Smooth muscle cell (in vitro differentiated cells): ENCODE data around the gene CORO1C. TPM values are rescaled to one million over a fixed set of nuclear protein-coding genes. Genes with fewer than 3 reads are reported as not detected.
"Not testable (repeated sequence)": the region's sequence is repeated elsewhere in the genome, so short reads cannot be mapped to it uniquely, and the experiment has no call there.

Source experiments
- DNase-seq: peaks from one replicate; lab custom pipeline; 2025; ENCODE audit not compliant: unreplicated experiment; lab: John Stamatoyannopoulos, UW
- H2AFZ ChIP-seq: fragments of 200-600 bp; sonication (generic); 2 replicates; pipeline ENCODE4 v1.6.0; 2016; ENCODE audit warnings: antibody characterized with exemption, low read depth, mild to moderate bottlenecking
- H3F3A ChIP-seq: fragments of 200-600 bp; sonication (generic); 2 replicates; pipeline ENCODE4 v1.6.0; 2017; ENCODE audit warnings: antibody characterized with exemption, low read depth
- H3K27ac ChIP-seq: fragments of 200-600 bp; sonication (generic); 2 replicates; pipeline ENCODE4 v1.5.1; 2016; ENCODE audit warnings: low read depth, mild to moderate bottlenecking
- H3K27me3 ChIP-seq: fragments of 200-600 bp; sonication (generic); 2 replicates; pipeline ENCODE4 v1.6.1; 2016; ENCODE audit warnings: low read depth, mild to moderate bottlenecking
- H3K36me3 ChIP-seq: fragments of 200-600 bp; sonication (generic); 2 replicates; pipeline ENCODE4 v1.5.1; 2016; ENCODE audit warnings: low read depth
- H3K4me1 ChIP-seq: fragments of 200-600 bp; sonication (generic); 2 replicates; pipeline ENCODE4 v1.5.1; 2016; ENCODE audit warnings: low read depth
- H3K4me2 ChIP-seq: fragments of 200-600 bp; sonication (generic); 2 replicates; pipeline ENCODE4 v1.6.0; 2016; ENCODE audit warnings: mild to moderate bottlenecking
- H3K4me3 ChIP-seq: fragments of 200-600 bp; sonication (generic); 2 replicates; pipeline ENCODE4 v1.5.1; 2016; ENCODE audit warnings: mild to moderate bottlenecking
- H3K79me2 ChIP-seq: fragments of 200-600 bp; sonication (generic); 2 replicates; pipeline ENCODE4 v1.6.0; 2016; ENCODE audit warnings: low read depth, mild to moderate bottlenecking
- H3K9ac ChIP-seq: fragments of 200-600 bp; sonication (generic); 2 replicates; pipeline ENCODE4 v1.6.0; 2016; ENCODE audit warnings: low read depth
- H3K9me3 ChIP-seq: fragments of 200-600 bp; sonication (generic); replicated peaks from 2 replicates; pipeline ENCODE4 v1.5.1; 2016; ENCODE audit warnings: low read depth
- H4K20me1 ChIP-seq: fragments of 200-600 bp; sonication (generic); 2 replicates; pipeline ENCODE4 v1.6.0; 2016; ENCODE audit warnings: low read depth
- CTCF ChIP-seq: fragments of 200-600 bp; sonication (generic); IDR thresholded peaks from 2 replicates; pipeline ENCODE4 v1.5.1; 2017; ENCODE audit warnings: borderline replicate concordance, mild to moderate bottlenecking, antibody characterized with exemption; ENCODE audit not compliant: insufficient read depth, poor library complexity, severe bottlenecking
- WGBS: methylation state at CpG from one replicate; pipeline ENCODE4 v1.1.7; 2016; ENCODE audit warnings: low lambda C conversion rate; 5-methylcytosine and 5-hydroxymethylcytosine counted together
- polyA plus RNA-seq: library from polyadenylated mRNA; unstranded; fragments of >200 nt; fragmentation: Nextera tagmentation; extraction: Ambion mirVana; gene quantifications from 2 replicates; pipeline ENCODE4 v1.2.1, GENCODE V29; 2016
- total RNA-seq: library from RNA; depleted of rRNA; stranded (reverse); fragments of >200 nt; gene quantifications from 2 replicates; pipeline ENCODE4 v1.2.3, GENCODE V29; 2014

Gene CORO1C
- total and polyA plus RNA-seq, 2 experiments from 2014 or later = 96.7 to 136 TPM

GRCh38 chr12:108734200-108734906 is 3.0 kb upstream of the CORO1C start:
- H3K79me2 ChIP-seq = peaks cover 9% of the 10 kb centered on the region
- H3K4me1 ChIP-seq = peaks cover 3% of the 10 kb centered on the region
- no peak for DNase-seq
- no peaks in the 10 kb centered on the region for H3K36me3 ChIP-seq
- H3K4me2 ChIP-seq = no peak overlapping the region
- no peaks in the 10 kb centered on the region for H3K9me3 ChIP-seq
- H3F3A ChIP-seq = peaks cover 15% of the 10 kb centered on the region
- H3K27ac ChIP-seq = peak overlapping the region; percentile 84
- H3K27me3 ChIP-seq = no peaks in the 10 kb centered on the region
- H2AFZ ChIP-seq = peak overlapping the region; percentile 31
- H3K4me3 ChIP-seq = no peak overlapping the region
- no peak overlapping the region for H3K9ac ChIP-seq
- H4K20me1 ChIP-seq = peaks cover 10% of the 10 kb centered on the region
- no peak for TF ChIP-seq CTCF
- WGBS = 51% methylated on average over 9 of the region's 9 CpGs

- not testable (repeated sequence) for H3K4me2 ChIP-seq, DNase-seq, H3K9me3 ChIP-seq, H3K36me3 ChIP-seq, H3K27ac ChIP-seq, H2AFZ ChIP-seq, H3K4me3 ChIP-seq, H3K9ac ChIP-seq, H3K27me3 ChIP-seq
- peaks cover 15% of the 10 kb centered on the region for H3K4me1 ChIP-seq
- peaks cover 21% of the 10 kb centered on the region for H3K79me2 ChIP-seq
- WGBS = 90% methylated on average over 6 of the region's 6 CpGs
- H3F3A ChIP-seq = peaks cover 15% of the 10 kb centered on the region
- H4K20me1 ChIP-seq = peaks cover 22% of the 10 kb centered on the region
Measured at GRCh38 chr12:108733230-108733531, 1.9 kb upstream of the CORO1C start.

- WGBS = 82% methylated on average over 13 of the region's 13 CpGs
- DNase-seq = no peak
- H4K20me1 ChIP-seq = peaks cover 27% of the 10 kb centered on the region
- H2AFZ ChIP-seq = peak overlapping the region; percentile 82
- no peaks in the 10 kb centered on the region for H3K27me3 ChIP-seq
- peak overlapping the region; percentile 80 for H3K4me2 ChIP-seq
- peak overlapping the region; percentile 96 for H3K4me3 ChIP-seq
- no peak for TF ChIP-seq CTCF
- no peaks in the 10 kb centered on the region for H3K9me3 ChIP-seq
- peak overlapping the region; percentile 93 for H3K27ac ChIP-seq
- no peaks in the 10 kb centered on the region for H3K36me3 ChIP-seq
- H3F3A ChIP-seq = peaks cover 15% of the 10 kb centered on the region
- H3K4me1 ChIP-seq = peaks cover 17% of the 10 kb centered on the region
- H3K79me2 ChIP-seq = peaks cover 26% of the 10 kb centered on the region
- H3K9ac ChIP-seq = peak overlapping the region; percentile 78
Measured at GRCh38 chr12:108732489-108733229, 1.3 kb upstream of the CORO1C start.

GRCh38 chr12:108731866-108732461 is 646 bp upstream of the CORO1C start:
- Histone ChIP-seq H3K27ac (peak overlapping the region; percentile 93), H3K9ac (peak overlapping the region; percentile 78), H3F3A (peaks cover 15% of the 10 kb centered on the region), H3K4me3 (peak overlapping the region; percentile 96), H3K79me2 (peaks cover 33% of the 10 kb centered on the region), H3K9me3 (no peaks in the 10 kb centered on the region), H3K27me3 (no peaks in the 10 kb centered on the region), H3K36me3 (no peaks in the 10 kb centered on the region), H3K4me1 (peaks cover 17% of the 10 kb centered on the region), H4K20me1 (peaks cover 34% of the 10 kb centered on the region), H3K4me2 (peak overlapping the region; percentile 80), H2AFZ (peak overlapping the region; percentile 82)
- WGBS = 4% methylated on average over 32 of the region's 34 CpGs
- peak; percentile 98 for DNase-seq
- no peak for TF ChIP-seq CTCF
